PC-3 (cell line): Measurements from ENCODE around the gene KRTAP10-7. TPM values are rescaled to one million over a fixed set of nuclear protein-coding genes. Genes with fewer than 3 reads are reported as not detected.

Experiments
- ATAC-seq: fragments of 200-7000 bp; cut with Tn5 transposase; 2 replicates; pipeline ENCODE4 v1.9.1; 2020; ENCODE audit warnings: mild to moderate bottlenecking, moderate library complexity
- BruUV-seq: library from RNA; stranded (reverse); fragments of 400-500 nt; replicated peaks from 2 replicates; lab custom pipeline; 2021; lab: Mats Ljungman, UMichigan
- CTCF ChIA-PET: fragments of 300-600 bp; sonication (Branson Sonifier 250); formaldehyde crosslinking; loops from one replicate; lab custom pipeline; 2022; ENCODE audit warnings: antibody characterized with exemption; lab: Charles Lee
- POLR2A ChIA-PET: fragments of 300-600 bp; sonication (Branson Sonifier 250); formaldehyde crosslinking; loops from one replicate; lab custom pipeline; 2022; ENCODE audit warnings: antibody characterized with exemption; ENCODE audit not compliant: unreplicated experiment; lab: Charles Lee
- DNase-seq: peaks from one replicate; pipeline ENCODE4 v3.0.0-alpha.2; 2015
- H2AFZ ChIP-seq: fragments of 300-600 bp; sonication (generic); 2 replicates; pipeline ENCODE4 v1.6.0; 2016; ENCODE audit warnings: antibody characterized with exemption, low read length
- H3F3A ChIP-seq: fragments of 300-600 bp; sonication (generic); one replicate; pipeline ENCODE4 v1.6.0; 2017; ENCODE audit warnings: antibody characterized with exemption, low read length, control low read depth, mild to moderate bottlenecking; ENCODE audit not compliant: unreplicated experiment
- H3K27ac ChIP-seq: fragments of 300-600 bp; sonication (generic); 2 replicates; pipeline ENCODE4 v1.5.1; 2016; ENCODE audit warnings: mild to moderate bottlenecking, low read length
- H3K27me3 ChIP-seq: fragments of 300-600 bp; sonication (generic); 2 replicates; pipeline ENCODE4 v1.6.1; 2016; ENCODE audit warnings: low read length, mixed read lengths
- H3K36me3 ChIP-seq: fragments of 300-600 bp; sonication (generic); 2 replicates; pipeline ENCODE4 v1.6.1; 2016; ENCODE audit warnings: low read depth, mixed run types, low read length, mixed read lengths
- H3K4me1 ChIP-seq: fragments of 300-600 bp; sonication (generic); 2 replicates; pipeline ENCODE4 v1.5.1; 2016; ENCODE audit warnings: low read length; ENCODE audit not compliant: insufficient read depth
- H3K4me2 ChIP-seq: fragments of 300-600 bp; sonication (generic); 2 replicates; pipeline ENCODE4 v1.6.0; 2016; ENCODE audit warnings: low read length
- H3K4me3 ChIP-seq: fragments of 300-600 bp; sonication (generic); 2 replicates; pipeline ENCODE4 v1.5.1; 2016; ENCODE audit warnings: mild to moderate bottlenecking, low read length, mixed read lengths
- H3K79me2 ChIP-seq: fragments of 300-600 bp; sonication (generic); 2 replicates; pipeline ENCODE4 v1.6.1; 2017; ENCODE audit warnings: low read length, mixed read lengths
- H3K9ac ChIP-seq: fragments of 300-600 bp; sonication (generic); 2 replicates; pipeline ENCODE4 v1.6.0; 2016; ENCODE audit warnings: mild to moderate bottlenecking, low read length
- H3K9me2 ChIP-seq: fragments of 300-600 bp; sonication (generic); replicated peaks from 2 replicates; pipeline ENCODE4 v1.6.1; 2016; ENCODE audit warnings: mixed run types, low read length, mixed read lengths
- H3K9me3 ChIP-seq: fragments of 300-600 bp; sonication (generic); 2 replicates; pipeline ENCODE4 v1.6.1; 2016; ENCODE audit warnings: low read length, mixed read lengths
- H4K20me1 ChIP-seq: fragments of 300-600 bp; sonication (generic); 2 replicates; pipeline ENCODE4 v1.6.1; 2016; ENCODE audit warnings: low read length, mixed read lengths
- CTCF ChIP-seq: fragments of 300-600 bp; sonication (generic); conservative IDR thresholded peaks from 2 replicates; pipeline ENCODE4 v1.5.1; 2017; ENCODE audit warnings: antibody characterized with exemption, low read depth, mild to moderate bottlenecking, low read length
- EZH2 ChIP-seq: fragments of 300-600 bp; sonication (generic); IDR thresholded peaks from one replicate; pipeline ENCODE4 v1.6.1; 2017; ENCODE audit warnings: antibody characterized with exemption, mild to moderate bottlenecking, low read length; ENCODE audit not compliant: unreplicated experiment
- EZH2phosphoT487 ChIP-seq: fragments of 300-600 bp; sonication (generic); IDR thresholded peaks from 2 replicates; pipeline ENCODE4 v1.6.1; 2018; ENCODE audit warnings: mild to moderate bottlenecking, antibody characterized with exemption, low read length, borderline replicate concordance
- intact Hi-C: fragments of 100-400 bp; cut with micrococcal nuclease; formaldehyde crosslinking; loops from 2 replicates; pipeline ENCODE4 v1.9.0; 2023
- total RNA-seq: library from RNA; depleted of rRNA; stranded (reverse); fragments of >200 nt; gene quantifications from 2 replicates; pipeline ENCODE4 v1.2.3, GENCODE V29; 2014

KRTAP10-7 gene
- total RNA-seq, 1 experiment from 2014 or later = not detected

GRCh38 chr21:44592446-44593311 is 7.7 kb upstream of the KRTAP10-7 start, which contains the start of gene KRTAP10-6:
Gene KRTAP10-6, minus strand, starts transcription at chr21:44592505. Its CDS starts 21 bp downstream, at chr21:44592484.
- TF ChIP-seq EZH2 = no peak
- no peak for TF ChIP-seq CTCF
- no peak for TF ChIP-seq EZH2phosphoT487
- no peak within 1 kb of the TSS for H3K4me2 ChIP-seq
- H3K4me1 ChIP-seq = peaks cover 12% of the 10 kb centered on the region
- H3K27me3 ChIP-seq = no peaks in the 10 kb centered on the region
- POLR2A ChIA-PET = no interaction called here
- BruUV-seq = no TSS peak
- H3K27ac ChIP-seq = no peak within 1 kb of the TSS
- H3K4me3 ChIP-seq = no peak within 1 kb of the TSS
- no peaks in the 10 kb centered on the region for H3K36me3 ChIP-seq
- no peak for ATAC-seq
- H3K9ac ChIP-seq = no peak within 1 kb of the TSS
- no peaks in the 10 kb centered on the region for H4K20me1 ChIP-seq
- CTCF ChIA-PET = no interaction called here
- no peak for DNase-seq
- H3K9me2 ChIP-seq = no peaks in the 10 kb centered on the region
- H3K9me3 ChIP-seq = no peaks in the 10 kb centered on the region
- H2AFZ ChIP-seq = no peak within 1 kb of the TSS
- H3K79me2 ChIP-seq = no peaks in the 10 kb centered on the region
- intact Hi-C loops = no loop called here
- H3F3A ChIP-seq = no peaks in the 10 kb centered on the region

GRCh38 chr21:44593598-44594405 is 6.6 kb upstream of the KRTAP10-7 start:
- Histone ChIP-seq H2AFZ (no peak overlapping the region), H3K36me3 (no peaks in the 10 kb centered on the region), H3F3A (no peaks in the 10 kb centered on the region), H3K4me3 (no peak overlapping the region), H3K27me3 (no peaks in the 10 kb centered on the region), H3K4me2 (no peak overlapping the region), H3K9ac (no peak overlapping the region), H3K9me3 (no peaks in the 10 kb centered on the region), H4K20me1 (no peaks in the 10 kb centered on the region), H3K9me2 (no peaks in the 10 kb centered on the region), H3K79me2 (no peaks in the 10 kb centered on the region), H3K27ac (no peak overlapping the region), H3K4me1 (peaks cover 12% of the 10 kb centered on the region)
- no peak for TF ChIP-seq EZH2
- no peak for TF ChIP-seq EZH2phosphoT487
- no peak for TF ChIP-seq CTCF
- no peak for ATAC-seq
- intact Hi-C loops = no loop called here
- ChIA-PET POLR2A (no interaction called here), CTCF (no interaction called here)
- no TSS peak for BruUV-seq
- DNase-seq = no peak
